Panc1 (cell line): Measurements from ENCODE around the gene AVEN.
A peak's percentile ranks its signal among the peaks of the same experiment; 100 is the strongest.

Experiments
- POLR2AphosphoS5 ChIP-seq: IDR thresholded peaks from 2 replicates; pipeline ENCODE4 v1.6.1; 2012; ENCODE audit warnings: mild to moderate bottlenecking, low read depth, low read length, moderate library complexity
- TF ChIP-seq, protein P1 (sequence below): fragments of 450-650 bp; IDR thresholded peaks from 2 replicates; pipeline ENCODE4 v1.5.1; 2017; ENCODE audit warnings: mild to moderate bottlenecking
- TF ChIP-seq, protein P2 (sequence below), 2 experiments: IDR thresholded peaks; 2 replicates each; pipeline ENCODE4 v1.6.1; 2011 to 2012; ENCODE audit warnings: low read depth in 2 of 2, control low read depth in 1 of 2, low read length in 1 of 2, mild to moderate bottlenecking in 1 of 2, moderate library complexity in 1 of 2; ENCODE audit not compliant: insufficient read depth in 1 of 2

DNA sequence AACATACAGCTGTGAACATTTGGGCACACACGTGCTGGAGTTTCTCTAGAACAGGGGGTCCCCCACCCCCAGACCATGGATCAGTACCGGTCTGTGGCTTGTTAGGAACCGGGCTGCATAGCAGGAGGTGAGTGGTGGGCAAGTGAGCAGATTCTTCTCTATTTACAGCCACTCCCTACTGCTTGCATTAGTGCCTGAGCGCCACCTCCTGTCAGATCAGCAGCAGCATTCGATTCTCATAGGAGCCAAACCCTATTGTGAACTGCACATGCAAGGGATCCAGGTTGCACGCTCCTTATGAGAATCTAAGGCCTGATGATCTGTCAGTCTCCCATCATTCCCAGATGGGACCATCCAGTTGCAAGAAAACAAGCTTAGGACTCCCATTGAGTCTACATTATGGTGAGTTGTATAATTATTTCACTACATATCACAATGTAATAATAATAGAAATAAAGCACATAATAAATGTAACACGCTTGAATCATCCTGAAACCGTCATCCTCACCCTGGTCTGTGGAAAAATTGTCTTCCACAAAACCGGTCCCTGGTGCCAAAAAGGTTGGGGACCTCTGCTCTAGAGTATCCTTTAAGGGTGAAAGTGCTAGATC, 44.9 kb downstream of the AVEN start:
- no peak for TF ChIP-seq POLR2AphosphoS5
- TF ChIP-seq, protein P1, sequence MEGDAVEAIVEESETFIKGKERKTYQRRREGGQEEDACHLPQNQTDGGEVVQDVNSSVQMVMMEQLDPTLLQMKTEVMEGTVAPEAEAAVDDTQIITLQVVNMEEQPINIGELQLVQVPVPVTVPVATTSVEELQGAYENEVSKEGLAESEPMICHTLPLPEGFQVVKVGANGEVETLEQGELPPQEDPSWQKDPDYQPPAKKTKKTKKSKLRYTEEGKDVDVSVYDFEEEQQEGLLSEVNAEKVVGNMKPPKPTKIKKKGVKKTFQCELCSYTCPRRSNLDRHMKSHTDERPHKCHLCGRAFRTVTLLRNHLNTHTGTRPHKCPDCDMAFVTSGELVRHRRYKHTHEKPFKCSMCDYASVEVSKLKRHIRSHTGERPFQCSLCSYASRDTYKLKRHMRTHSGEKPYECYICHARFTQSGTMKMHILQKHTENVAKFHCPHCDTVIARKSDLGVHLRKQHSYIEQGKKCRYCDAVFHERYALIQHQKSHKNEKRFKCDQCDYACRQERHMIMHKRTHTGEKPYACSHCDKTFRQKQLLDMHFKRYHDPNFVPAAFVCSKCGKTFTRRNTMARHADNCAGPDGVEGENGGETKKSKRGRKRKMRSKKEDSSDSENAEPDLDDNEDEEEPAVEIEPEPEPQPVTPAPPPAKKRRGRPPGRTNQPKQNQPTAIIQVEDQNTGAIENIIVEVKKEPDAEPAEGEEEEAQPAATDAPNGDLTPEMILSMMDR: peak; percentile 80
- TF ChIP-seq, protein P2, sequence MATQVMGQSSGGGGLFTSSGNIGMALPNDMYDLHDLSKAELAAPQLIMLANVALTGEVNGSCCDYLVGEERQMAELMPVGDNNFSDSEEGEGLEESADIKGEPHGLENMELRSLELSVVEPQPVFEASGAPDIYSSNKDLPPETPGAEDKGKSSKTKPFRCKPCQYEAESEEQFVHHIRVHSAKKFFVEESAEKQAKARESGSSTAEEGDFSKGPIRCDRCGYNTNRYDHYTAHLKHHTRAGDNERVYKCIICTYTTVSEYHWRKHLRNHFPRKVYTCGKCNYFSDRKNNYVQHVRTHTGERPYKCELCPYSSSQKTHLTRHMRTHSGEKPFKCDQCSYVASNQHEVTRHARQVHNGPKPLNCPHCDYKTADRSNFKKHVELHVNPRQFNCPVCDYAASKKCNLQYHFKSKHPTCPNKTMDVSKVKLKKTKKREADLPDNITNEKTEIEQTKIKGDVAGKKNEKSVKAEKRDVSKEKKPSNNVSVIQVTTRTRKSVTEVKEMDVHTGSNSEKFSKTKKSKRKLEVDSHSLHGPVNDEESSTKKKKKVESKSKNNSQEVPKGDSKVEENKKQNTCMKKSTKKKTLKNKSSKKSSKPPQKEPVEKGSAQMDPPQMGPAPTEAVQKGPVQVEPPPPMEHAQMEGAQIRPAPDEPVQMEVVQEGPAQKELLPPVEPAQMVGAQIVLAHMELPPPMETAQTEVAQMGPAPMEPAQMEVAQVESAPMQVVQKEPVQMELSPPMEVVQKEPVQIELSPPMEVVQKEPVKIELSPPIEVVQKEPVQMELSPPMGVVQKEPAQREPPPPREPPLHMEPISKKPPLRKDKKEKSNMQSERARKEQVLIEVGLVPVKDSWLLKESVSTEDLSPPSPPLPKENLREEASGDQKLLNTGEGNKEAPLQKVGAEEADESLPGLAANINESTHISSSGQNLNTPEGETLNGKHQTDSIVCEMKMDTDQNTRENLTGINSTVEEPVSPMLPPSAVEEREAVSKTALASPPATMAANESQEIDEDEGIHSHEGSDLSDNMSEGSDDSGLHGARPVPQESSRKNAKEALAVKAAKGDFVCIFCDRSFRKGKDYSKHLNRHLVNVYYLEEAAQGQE (IDR thresholded peaks at IDR 0.05; ENCODE audit: insufficient read depth in 1 of 2, low read depth in 2 of 2, low read length in 1 of 2): no peak
